SK-N-MC (cell line): ENCODE results near the gene ARPC2.

ENCODE experiments used
- DNase-seq: peaks from one replicate; pipeline ENCODE4 v3.0.0-alpha.2; 2011; ENCODE audit warnings: low read depth, low spot score
- H3K27ac ChIP-seq: fragments of 200-600 bp; sonication (generic); 2 replicates; pipeline ENCODE4 v1.5.1; 2016; ENCODE audit warnings: mixed run types
- H3K36me3 ChIP-seq: fragments of 200-600 bp; sonication (generic); 2 replicates; pipeline ENCODE4 v1.6.1; 2017; ENCODE audit warnings: antibody characterized with exemption, low read length, mixed read lengths; ENCODE audit not compliant: insufficient read depth
- H3K4me3 ChIP-seq: fragments of 200-600 bp; sonication (generic); 2 replicates; pipeline ENCODE4 v1.5.1; 2016
- H3K9ac ChIP-seq: fragments of 200-600 bp; sonication (generic); 2 replicates; pipeline ENCODE4 v1.8.0; 2017; ENCODE audit warnings: mixed run types, mixed read lengths; ENCODE audit not compliant: insufficient read length
- H3K9me3 ChIP-seq: fragments of 200-600 bp; sonication (generic); 2 replicates; pipeline ENCODE4 v1.6.1; 2017; ENCODE audit warnings: low read depth, mild to moderate bottlenecking, antibody characterized with exemption, low read length, moderate library complexity, mixed read lengths
- EZH2 ChIP-seq: fragments of 200-600 bp; sonication (generic); IDR thresholded peaks from one replicate; pipeline ENCODE4 v1.6.1; 2017; ENCODE audit warnings: antibody characterized with exemption
- FOXP2 ChIP-seq: optimal IDR thresholded peaks from 2 replicates; pipeline ENCODE3; 2011; ENCODE audit warnings: mild to moderate bottlenecking, moderate library complexity; ENCODE audit not compliant: insufficient read depth; ENCODE audit errors: extremely low read length, control extremely low read depth
- POLR2AphosphoS5 ChIP-seq: IDR thresholded peaks from 2 replicates; pipeline ENCODE4 v1.6.1; 2012; ENCODE audit warnings: mild to moderate bottlenecking, low read depth, low read length, borderline replicate concordance

Gene ARPC2

GRCh38 chr2:218282173-218282991, 65.4 kb downstream of the ARPC2 start:
- Histone ChIP-seq H3K36me3 (peaks cover 2% of the 10 kb centered on the region; the same call in 1 of the 2 replicates), H3K4me3 (no peak overlapping the region), H3K9ac (no peak overlapping the region), H3K27ac (no peak overlapping the region), H3K9me3 (no peaks in the 10 kb centered on the region)
- DNase-seq, result no peak
- TF ChIP-seq POLR2AphosphoS5 (no peak), EZH2 (no peak), FOXP2 (no peak)

DNA sequence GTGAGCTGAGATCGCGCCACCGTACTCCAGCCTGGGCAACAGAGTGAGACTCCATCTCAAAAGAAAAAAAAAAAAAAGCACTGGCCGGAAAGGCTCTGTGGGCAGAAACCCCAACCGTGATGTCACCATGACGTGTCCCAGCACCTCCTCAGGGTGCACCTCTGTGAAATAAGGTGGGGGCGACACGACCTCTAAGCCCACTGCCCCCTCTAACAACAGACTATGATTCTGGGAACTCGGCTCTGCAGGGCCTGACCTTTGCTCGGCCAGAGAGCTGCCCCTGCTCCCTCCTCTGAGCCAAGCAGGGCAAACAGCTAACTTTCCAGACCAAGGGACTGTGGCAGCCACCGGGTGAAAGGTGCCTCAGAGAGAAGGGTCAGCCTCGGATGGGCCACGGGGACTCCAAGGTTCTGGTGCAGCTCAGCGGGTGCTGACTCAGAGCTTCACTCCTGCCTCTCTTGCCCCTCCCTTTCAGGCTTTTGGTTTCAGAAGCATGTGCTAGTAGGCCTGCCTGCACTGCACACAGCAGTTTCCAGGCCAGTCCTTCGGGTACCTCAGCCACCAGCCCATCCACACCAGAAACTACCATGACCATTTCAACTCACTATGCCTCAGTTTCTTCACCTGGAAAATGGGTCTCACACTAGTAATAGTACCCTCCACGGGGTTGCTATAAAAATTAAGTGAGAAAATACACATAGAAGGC, 67.3 kb downstream of the ARPC2 start:
- Histone ChIP-seq H3K9ac (no peak overlapping the region), H3K9me3 (no peaks in the 10 kb centered on the region), H3K27ac (no peak overlapping the region), H3K4me3 (no peak overlapping the region), H3K36me3 (no peaks in the 10 kb centered on the region; the same call in 1 of the 2 replicates)
- TF ChIP-seq EZH2 (no peak), POLR2AphosphoS5 (no peak), FOXP2 (no peak)
- DNase-seq, result no peak

GRCh38 chr2:218285604-218286003, 68.6 kb downstream of the ARPC2 start:
- Histone ChIP-seq H3K27ac (no peak overlapping the region), H3K36me3 (no peaks in the 10 kb centered on the region; the same call in 1 of the 2 replicates), H3K9ac (no peak overlapping the region), H3K9me3 (no peaks in the 10 kb centered on the region), H3K4me3 (no peak overlapping the region)
- no peak for DNase-seq
- TF ChIP-seq EZH2 (no peak), POLR2AphosphoS5 (no peak), FOXP2 (no peak)

DNA sequence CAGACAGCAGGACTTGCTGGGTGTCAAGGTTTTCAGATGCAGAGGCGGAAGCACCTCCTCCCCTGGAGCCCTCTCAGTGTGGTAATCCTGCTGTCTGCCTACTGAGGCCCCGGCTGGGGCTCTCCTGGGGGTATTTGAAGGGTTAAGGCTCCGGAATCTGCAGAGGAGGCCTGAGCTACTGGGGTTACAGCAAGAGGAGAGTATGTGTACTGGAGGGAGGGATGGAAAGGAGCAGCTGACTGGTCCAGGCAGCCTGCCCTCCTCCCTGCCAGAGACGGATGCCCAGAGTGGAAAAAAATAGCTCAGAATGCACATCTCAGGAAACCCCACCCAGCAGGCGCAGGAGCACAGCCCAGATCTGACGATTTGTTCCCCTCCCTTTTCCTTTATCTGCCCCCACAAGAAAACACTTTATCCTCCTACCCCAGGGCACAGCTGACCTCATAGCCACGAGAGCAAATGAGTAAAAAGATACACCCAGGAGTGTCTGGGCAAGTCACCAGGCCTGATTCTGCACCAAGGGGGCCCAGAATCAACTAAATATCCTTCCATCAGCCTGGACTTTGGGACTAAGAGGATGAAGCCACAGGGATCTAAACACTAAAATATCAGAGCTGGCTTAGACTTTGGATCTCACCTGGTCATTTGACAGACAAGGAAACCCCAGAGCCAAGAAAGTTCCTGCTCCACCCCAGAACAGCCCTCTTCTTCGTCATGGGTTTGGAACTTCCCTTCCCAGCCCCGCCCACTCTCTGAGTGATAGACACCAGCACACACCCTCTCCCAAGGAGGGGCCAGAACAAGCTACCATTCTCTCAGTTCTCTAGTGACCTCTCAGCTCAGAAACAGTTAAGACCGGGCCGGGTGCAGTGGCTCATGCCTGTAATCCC, 69.8 kb downstream of the ARPC2 start:
- DNase-seq, result no peak
- H3K36me3 ChIP-seq, result no peaks in the 10 kb centered on the region
- no peaks in the 10 kb centered on the region for H3K9me3 ChIP-seq
- H3K9ac ChIP-seq, result peak overlapping the region; percentile 45
- TF ChIP-seq EZH2 (no peak), POLR2AphosphoS5 (no peak), FOXP2 (no peak)
- H3K27ac ChIP-seq, result peak overlapping the region; percentile 67
- H3K4me3 ChIP-seq, result peak overlapping the region; percentile 72

DNA sequence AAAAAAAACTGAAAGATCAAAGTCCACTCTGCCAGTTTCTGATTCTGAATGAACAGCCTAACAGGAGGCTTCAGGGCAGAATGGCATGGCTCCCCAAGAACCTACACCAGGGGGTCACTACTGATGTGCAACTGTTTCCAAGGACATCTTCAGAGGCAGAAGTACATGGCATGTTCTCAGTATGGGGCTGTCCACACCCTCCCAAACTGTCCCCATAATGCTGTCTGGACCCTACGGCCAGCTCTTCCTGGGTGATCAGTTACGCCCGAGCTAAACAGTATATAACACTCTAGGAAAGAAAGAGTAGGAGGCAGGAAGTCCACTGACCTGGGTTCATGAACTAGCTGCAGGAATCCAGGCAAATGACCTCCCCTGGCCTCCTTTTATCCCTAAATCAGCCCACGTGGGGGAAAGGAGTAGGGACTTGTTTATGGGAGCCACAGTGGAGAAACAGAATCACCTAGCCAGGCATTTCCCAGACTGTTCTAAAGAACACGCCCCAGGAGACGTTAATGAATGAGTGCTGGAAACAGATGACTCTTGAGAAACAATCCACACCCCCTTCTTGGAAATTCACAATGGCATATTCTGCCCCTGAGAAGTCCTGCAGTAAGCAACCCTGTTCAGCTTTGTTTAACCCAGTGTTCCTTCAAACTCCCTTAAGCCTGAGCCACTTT, 72.8 kb downstream of the ARPC2 start:
- H3K4me3 ChIP-seq, result no peak overlapping the region
- no peak overlapping the region for H3K27ac ChIP-seq
- H3K9me3 ChIP-seq, result no peaks in the 10 kb centered on the region
- H3K36me3 ChIP-seq, result no peaks in the 10 kb centered on the region
- TF ChIP-seq POLR2AphosphoS5 (no peak), FOXP2 (no peak), EZH2 (no peak)
- H3K9ac ChIP-seq, result no peak overlapping the region
- no peak for DNase-seq

DNA sequence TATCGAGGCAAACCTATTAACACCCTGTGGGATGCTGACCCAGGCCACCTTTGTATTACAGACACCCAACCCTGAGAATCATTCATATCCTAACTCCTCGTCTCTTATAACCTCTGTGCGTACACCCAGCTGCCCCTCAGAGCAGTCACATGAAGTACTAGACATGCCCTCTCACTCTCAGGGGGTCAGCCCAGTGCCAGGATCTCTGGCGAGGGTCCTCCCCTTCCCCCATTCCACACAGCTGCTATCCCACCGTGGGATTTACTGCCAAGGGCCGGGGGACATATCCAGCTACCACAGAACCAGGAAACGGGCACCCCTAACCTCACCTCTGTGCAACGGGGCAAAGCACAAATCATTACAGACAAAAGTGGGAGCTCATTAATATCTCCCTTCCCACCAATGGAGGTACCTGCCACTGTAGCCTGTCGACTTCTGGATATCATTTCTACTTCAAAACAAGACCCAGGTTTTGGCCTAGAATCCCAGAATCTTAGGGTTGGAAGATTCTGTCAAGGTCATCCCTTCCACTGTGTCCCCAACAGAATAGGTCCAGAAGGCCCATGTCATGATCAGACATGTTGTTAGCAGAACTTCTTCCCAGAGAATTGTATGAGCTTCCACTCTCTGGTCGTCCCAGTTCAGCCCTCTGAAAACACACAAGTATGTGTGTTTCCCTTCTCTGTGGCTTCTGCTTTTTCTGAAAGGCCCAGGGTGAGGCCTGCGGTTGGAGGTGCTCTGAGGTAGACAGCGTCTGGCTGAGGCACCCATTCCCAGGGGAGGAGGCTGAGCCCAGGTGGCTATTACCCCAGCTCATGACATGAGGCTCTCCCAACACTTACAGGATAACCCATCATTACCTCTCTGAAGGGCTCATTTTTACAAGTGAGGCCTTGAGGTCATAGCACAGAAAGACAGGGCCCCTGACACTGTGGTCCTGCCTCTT, 73.6 kb downstream of the ARPC2 start:
- TF ChIP-seq FOXP2 (no peak), EZH2 (no peak), POLR2AphosphoS5 (no peak)
- Histone ChIP-seq H3K27ac (no peak overlapping the region), H3K36me3 (no peaks in the 10 kb centered on the region), H3K9ac (no peak overlapping the region), H3K9me3 (no peaks in the 10 kb centered on the region), H3K4me3 (no peak overlapping the region)
- no peak for DNase-seq
